ENCODE results near the gene LSP1. TPM values are rescaled to one million over a fixed set of nuclear protein-coding genes. Genes with fewer than 3 reads are reported as not detected.

LSP1 gene
- total RNA-seq, 3 donors from 2014 or later: 21.4 to 36.0 (median 23.6) TPM

GRCh38 chr11:1843796-1844195 lies 9.1 kb upstream of the LSP1 start:
- DNase-seq (ENCODE audit: low spot score in 2 of 2): no peak
- TF ChIP-seq POLR2A (IDR thresholded peaks at IDR 0.05): no peak
- TF ChIP-seq POLR2AphosphoS5 (IDR thresholded peaks at IDR 0.05): no peak
- TF ChIP-seq, protein P1, sequence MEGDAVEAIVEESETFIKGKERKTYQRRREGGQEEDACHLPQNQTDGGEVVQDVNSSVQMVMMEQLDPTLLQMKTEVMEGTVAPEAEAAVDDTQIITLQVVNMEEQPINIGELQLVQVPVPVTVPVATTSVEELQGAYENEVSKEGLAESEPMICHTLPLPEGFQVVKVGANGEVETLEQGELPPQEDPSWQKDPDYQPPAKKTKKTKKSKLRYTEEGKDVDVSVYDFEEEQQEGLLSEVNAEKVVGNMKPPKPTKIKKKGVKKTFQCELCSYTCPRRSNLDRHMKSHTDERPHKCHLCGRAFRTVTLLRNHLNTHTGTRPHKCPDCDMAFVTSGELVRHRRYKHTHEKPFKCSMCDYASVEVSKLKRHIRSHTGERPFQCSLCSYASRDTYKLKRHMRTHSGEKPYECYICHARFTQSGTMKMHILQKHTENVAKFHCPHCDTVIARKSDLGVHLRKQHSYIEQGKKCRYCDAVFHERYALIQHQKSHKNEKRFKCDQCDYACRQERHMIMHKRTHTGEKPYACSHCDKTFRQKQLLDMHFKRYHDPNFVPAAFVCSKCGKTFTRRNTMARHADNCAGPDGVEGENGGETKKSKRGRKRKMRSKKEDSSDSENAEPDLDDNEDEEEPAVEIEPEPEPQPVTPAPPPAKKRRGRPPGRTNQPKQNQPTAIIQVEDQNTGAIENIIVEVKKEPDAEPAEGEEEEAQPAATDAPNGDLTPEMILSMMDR (IDR thresholded peaks at IDR 0.05): no peak
- Histone ChIP-seq H3K4me1 (no peaks in the 10 kb centered on the region), H3K27me3 (no peaks in the 10 kb centered on the region), H3K9me3 (no peaks in the 10 kb centered on the region), H3K27ac (peak overlapping the region in 1 of 2 donors; percentile 45), H3K4me3 (no peak overlapping the region), H3K36me3 (no peaks in the 10 kb centered on the region)
- intact Hi-C loops (cut with DNase I; ENCODE audit: low total_unique reads): no loop called here

DNA sequence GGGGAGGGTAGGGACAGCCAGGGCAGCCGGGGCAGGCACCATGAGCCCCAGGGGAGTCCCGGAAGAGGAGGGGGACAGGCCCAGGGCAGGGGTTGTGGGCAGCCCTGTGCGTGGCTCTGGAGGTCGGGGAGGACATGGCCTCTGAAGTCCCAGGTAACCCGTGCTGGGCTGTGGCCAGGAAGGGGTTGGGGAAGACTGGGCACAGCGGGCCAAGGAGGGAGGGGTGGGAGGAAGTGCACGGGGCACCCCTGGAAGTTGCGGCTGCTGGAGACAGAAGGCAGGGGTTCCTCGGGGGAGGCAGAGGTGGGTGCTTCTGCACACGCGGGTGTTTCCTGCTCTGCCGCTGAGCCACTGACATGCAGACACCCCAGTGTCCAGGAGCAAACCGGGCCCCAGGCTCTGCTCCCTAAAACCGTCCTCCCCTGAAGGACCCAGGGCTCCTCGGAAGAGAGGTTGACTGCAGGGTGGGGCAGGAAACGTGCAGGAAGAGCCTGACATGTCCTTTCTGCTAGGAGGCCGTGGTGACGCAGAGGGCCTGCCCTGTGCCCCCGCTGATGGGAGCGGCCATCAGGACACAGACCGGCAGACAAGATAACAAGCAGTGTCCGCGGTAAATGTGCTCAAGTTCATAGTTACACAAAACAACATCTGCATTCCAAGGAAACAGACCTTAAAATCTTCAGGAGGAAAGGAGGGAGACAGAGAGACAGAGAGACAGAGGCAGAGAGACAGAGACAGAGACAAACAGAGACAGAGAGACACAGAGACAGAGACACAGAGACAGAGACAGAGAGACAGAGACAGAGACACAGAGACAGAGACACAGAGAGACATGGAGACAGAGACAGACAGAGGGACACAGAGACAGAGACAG lies 8.4 kb upstream of the LSP1 start:
- no peak overlapping the region for H3K4me3 ChIP-seq
- H3K9me3 ChIP-seq: no peaks in the 10 kb centered on the region
- intact Hi-C loops (cut with DNase I; ENCODE audit: low total_unique reads): no loop called here

DNA sequence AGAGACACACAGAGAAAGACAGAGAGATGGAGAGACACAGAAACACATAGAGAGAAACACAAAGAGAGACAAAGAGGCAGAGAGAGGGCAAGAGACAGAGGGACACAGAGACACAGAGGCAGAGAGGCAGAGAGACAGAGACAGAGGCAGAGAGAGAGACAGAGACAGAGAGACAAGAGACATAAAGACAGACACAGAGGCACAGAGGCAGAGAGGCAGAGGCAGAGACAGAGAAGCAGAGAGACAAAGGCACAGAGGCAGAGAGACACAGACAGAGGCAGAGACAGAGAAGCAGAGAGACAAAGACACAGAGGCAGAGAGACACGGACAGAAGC lies 7.8 kb upstream of the LSP1 start:
- intact Hi-C loops (cut with DNase I; ENCODE audit: low total_unique reads): no loop called here
- H3K27me3 ChIP-seq: no peaks in the 10 kb centered on the region
- no peaks in the 10 kb centered on the region for H3K4me1 ChIP-seq
- H3K27ac ChIP-seq: no peak overlapping the region
- TF ChIP-seq, protein P1 (IDR thresholded peaks at IDR 0.05): no peak
- TF ChIP-seq POLR2AphosphoS5 (IDR thresholded peaks at IDR 0.05) (no peak), POLR2A (IDR thresholded peaks at IDR 0.05) (no peak)
- H3K4me3 ChIP-seq: no peak overlapping the region
- DNase-seq (ENCODE audit: low spot score in 2 of 2): no peak
- H3K9me3 ChIP-seq: no peaks in the 10 kb centered on the region
- no peaks in the 10 kb centered on the region for H3K36me3 ChIP-seq

More for the DNA sequence above, 8.4 kb upstream of the LSP1 start:
- Histone ChIP-seq H3K27me3 (no peaks in the 10 kb centered on the region), H3K36me3 (no peaks in the 10 kb centered on the region), H3K4me1 (no peaks in the 10 kb centered on the region), H3K27ac (peak overlapping the region in 1 of 2 donors; percentile 45)
- DNase-seq (ENCODE audit: low spot score in 2 of 2): no peak
- TF ChIP-seq POLR2AphosphoS5 (IDR thresholded peaks at IDR 0.05) (peak in 1 of 3 donors; percentile 19), POLR2A (IDR thresholded peaks at IDR 0.05) (no peak)
- TF ChIP-seq, protein P1 (IDR thresholded peaks at IDR 0.05): no peak

- Histone ChIP-seq H3K4me1 (no peaks in the 10 kb centered on the region), H3K27me3 (no peaks in the 10 kb centered on the region), H3K36me3 (no peaks in the 10 kb centered on the region), H3K27ac (no peak overlapping the region), H3K9me3 (no peaks in the 10 kb centered on the region), H3K4me3 (no peak overlapping the region)
- no peak for DNase-seq (ENCODE audit: low spot score in 2 of 2)
- TF ChIP-seq, protein P1 (IDR thresholded peaks at IDR 0.05): no peak
- TF ChIP-seq POLR2AphosphoS5 (IDR thresholded peaks at IDR 0.05) (no peak), POLR2A (IDR thresholded peaks at IDR 0.05) (no peak)
- intact Hi-C loops (cut with DNase I; ENCODE audit: low total_unique reads): no loop called here
Measured at GRCh38 chr11:1845561-1846452, 7.1 kb upstream of the LSP1 start.
